HCT116 (cell line): ENCODE data around the gene AR. TPM values are rescaled to one million over a fixed set of nuclear protein-coding genes. Genes with fewer than 3 reads are reported as not detected.

ENCODE experiments used
- ATAC-seq: fragments of 200-7000 bp; cut with Tn5 transposase; 2 replicates; pipeline ENCODE4 v1.9.1; 2020; ENCODE audit warnings: mild to moderate bottlenecking, moderate library complexity
- Bru-seq: library from RNA; stranded (reverse); fragments of 400-500 nt; gene quantifications from one replicate; lab custom pipeline; 2021; lab: Mats Ljungman, UMichigan
- BruChase-seq, 2 experiments: library from RNA; stranded (reverse); fragments of 400-500 nt; gene quantifications; one replicate each; lab custom pipeline; 2021; lab: Mats Ljungman, UMichigan
- BruUV-seq: library from RNA; stranded (reverse); fragments of 400-500 nt; replicated peaks from 2 replicates; lab custom pipeline; 2021; lab: Mats Ljungman, UMichigan
- CTCF ChIA-PET: fragments of 300-600 bp; sonication (Branson Sonifier 250); formaldehyde crosslinking; loops from one replicate; lab custom pipeline; 2021; ENCODE audit warnings: antibody characterized with exemption; lab: Charles Lee
- POLR2A ChIA-PET: fragments of 300-600, 350-600 bp; sonication (Branson Sonifier 250); formaldehyde crosslinking; loops from one replicate; lab custom pipeline; 2021; ENCODE audit warnings: antibody characterized with exemption; lab: Charles Lee
- RAD21 ChIA-PET, 2 experiments: fragments of 300-600 bp; sonication (Branson Sonifier 250); formaldehyde crosslinking; loops; one replicate each; lab custom pipeline; 2023; ENCODE audit warnings: low total read pairs in 2 of 2; ENCODE audit not compliant: uncharacterized antibody in 2 of 2, unreplicated experiment in 2 of 2, low non-redundant PET in 1 of 2; lab: Charles Lee
- DNase-seq: peaks from one replicate; pipeline ENCODE4 v3.0.0-alpha.2; 2010; ENCODE audit warnings: low read depth, low spot score
- H2AFZ ChIP-seq: fragments of 200-600 bp; shearing (Covaris generic), sonication (generic); 2 replicates; pipeline ENCODE4 v1.6.1; 2017; ENCODE audit warnings: low read depth, mixed run types, mixed read lengths, antibody characterized with exemption, low read length; ENCODE audit not compliant: poor library complexity, severe bottlenecking
- H3K27ac ChIP-seq: 2 replicates; pipeline ENCODE4 v1.5.1; 2012; ENCODE audit warnings: low read depth, low read length
- H3K27me3 ChIP-seq: fragments of 200-600 bp; sonication (generic); 2 replicates; pipeline ENCODE4 v1.6.1; 2016; ENCODE audit warnings: mixed run types, low read length, mixed read lengths; ENCODE audit not compliant: insufficient read depth
- H3K36me3 ChIP-seq, 2 experiments: fragments of 200-500 bp in 1 of 2; fragments of 200-600 bp in 1 of 2; sonication (Bioruptor generic) in 1 of 2; sonication (generic) in 1 of 2; 2 replicates each; pipeline versions ENCODE4 v1.5.1 to v1.6.1; 2014 to 2016; ENCODE audit warnings: low read length in 2 of 2, inconsistent platforms in 1 of 2, mixed read lengths in 1 of 2, mixed run types in 1 of 2; ENCODE audit not compliant: insufficient read depth in 2 of 2, control insufficient read depth in 1 of 2
- H3K4me1 ChIP-seq, 2 experiments: fragments of 200-600 bp in 1 of 2; sonication (generic) in 1 of 2; 2 replicates each; pipeline versions ENCODE4 v1.5.1 to v1.6.1; 2012 to 2017; ENCODE audit warnings: low read length in 2 of 2, inconsistent platforms in 1 of 2, mild to moderate bottlenecking in 1 of 2, mixed read lengths in 1 of 2, mixed run types in 1 of 2, moderate library complexity in 1 of 2; ENCODE audit not compliant: insufficient read depth in 2 of 2, control insufficient read depth in 1 of 2
- H3K4me2 ChIP-seq: fragments of 200-600 bp; sonication (generic); 2 replicates; pipeline ENCODE4 v1.6.1; 2017; ENCODE audit warnings: mixed run types, low read length, mixed read lengths
- H3K4me3 ChIP-seq, 2 experiments: fragments of 200-600 bp in 1 of 2; sonication (generic) in 1 of 2; replicated peaks in 1 of 2; 2 replicates each; pipeline ENCODE4 v1.5.1; 2011 to 2016; ENCODE audit warnings: low read length in 2 of 2, control low read depth in 1 of 2, low read depth in 1 of 2, mild to moderate bottlenecking in 1 of 2, mixed read lengths in 1 of 2, mixed run types in 1 of 2
- H3K79me2 ChIP-seq: fragments of 200-600 bp; sonication (generic); 2 replicates; pipeline ENCODE4 v1.6.1; 2017; ENCODE audit warnings: mild to moderate bottlenecking, mixed run types, low read length, moderate library complexity, mixed read lengths; ENCODE audit not compliant: insufficient read depth
- H3K9ac ChIP-seq: fragments of 200-600 bp; sonication (generic); 2 replicates; pipeline ENCODE4 v1.6.1; 2016; ENCODE audit warnings: low read length, mixed read lengths
- H3K9me2 ChIP-seq: fragments of 200-600 bp; sonication (generic), shearing (Covaris generic); 2 replicates; pipeline ENCODE4 v1.6.1; 2017; ENCODE audit warnings: mixed run types, mild to moderate bottlenecking, moderate library complexity; ENCODE audit not compliant: insufficient read depth
- H3K9me3 ChIP-seq, 2 experiments: fragments of 200-500 bp in 1 of 2; fragments of 200-600 bp in 1 of 2; sonication (Bioruptor generic) in 1 of 2; sonication (generic) in 1 of 2; 2 replicates each; pipeline ENCODE4 v1.6.1; 2014 to 2017; ENCODE audit warnings: low read length in 2 of 2, mixed read lengths in 2 of 2, inconsistent platforms in 1 of 2, low read depth in 1 of 2, mild to moderate bottlenecking in 1 of 2, mixed run types in 1 of 2, moderate library complexity in 1 of 2; ENCODE audit not compliant: control insufficient read depth in 1 of 2, insufficient read depth in 1 of 2
- H4K20me1 ChIP-seq: fragments of 200-600 bp; sonication (generic), shearing (Covaris generic); 2 replicates; pipeline ENCODE4 v1.6.1; 2017; ENCODE audit warnings: mixed run types, mild to moderate bottlenecking, moderate library complexity; ENCODE audit not compliant: insufficient read depth
- ATF3 ChIP-seq: IDR thresholded peaks from 2 replicates; pipeline ENCODE4 v1.6.1; 2012
- CEBPB ChIP-seq: IDR thresholded peaks from 2 replicates; pipeline ENCODE4 v1.6.1; 2012; ENCODE audit warnings: low read depth
- CTCF ChIP-seq, 3 experiments: fragments of 200-600 bp in 1 of 3; sonication (generic) in 1 of 3; IDR thresholded peaks in 2 of 3; conservative IDR thresholded peaks in 1 of 3; 2 replicates each; pipeline ENCODE4 v1.5.1; 2012 to 2017; ENCODE audit warnings: low read depth in 2 of 3, low read length in 2 of 3, antibody characterized with exemption in 1 of 3, borderline replicate concordance in 1 of 3, control low read depth in 1 of 3, mild to moderate bottlenecking in 1 of 3, mixed read lengths in 1 of 3, mixed run types in 1 of 3, moderate library complexity in 1 of 3; ENCODE audit not compliant: insufficient read depth in 1 of 3
- ELF1 ChIP-seq: IDR thresholded peaks from 2 replicates; pipeline ENCODE4 v1.6.1; 2012; ENCODE audit warnings: low read depth, borderline replicate concordance
- EZH2phosphoT487 ChIP-seq: fragments of 200-600 bp; IDR thresholded peaks from 2 replicates; pipeline ENCODE4 v1.6.1; 2018; ENCODE audit warnings: antibody characterized with exemption, borderline replicate concordance
- FOSL1 ChIP-seq: IDR thresholded peaks from 2 replicates; pipeline ENCODE4 v1.6.1; 2012; ENCODE audit warnings: low read depth
- JUND ChIP-seq: IDR thresholded peaks from 2 replicates; pipeline ENCODE4 v1.6.1; 2012
- POLR2A ChIP-seq: IDR thresholded peaks from 2 replicates; pipeline ENCODE4 v1.7.0; 2011; ENCODE audit warnings: borderline replicate concordance; ENCODE audit not compliant: insufficient read depth, insufficient read length; ENCODE audit errors: extremely low read depth
- POLR2AphosphoS5 ChIP-seq: IDR thresholded peaks from 2 replicates; pipeline ENCODE4 v1.6.1; 2011; ENCODE audit warnings: mild to moderate bottlenecking, low read depth, low read length, moderate library complexity
- REST ChIP-seq: IDR thresholded peaks from 2 replicates; pipeline ENCODE4 v1.6.1; 2012; ENCODE audit warnings: low read depth
- SIN3A ChIP-seq: IDR thresholded peaks from 2 replicates; pipeline ENCODE4 v1.6.1; 2012; ENCODE audit warnings: low read depth
- SP1 ChIP-seq: IDR thresholded peaks from 2 replicates; pipeline ENCODE4 v1.6.1; 2012; ENCODE audit warnings: low read depth
- SRF ChIP-seq: IDR thresholded peaks from 2 replicates; pipeline ENCODE4 v1.6.1; 2012; ENCODE audit warnings: low read depth
- YY1 ChIP-seq: IDR thresholded peaks from 2 replicates; pipeline ENCODE4 v1.6.1; 2011; ENCODE audit warnings: low read length, low read depth, moderate library complexity, mild to moderate bottlenecking; ENCODE audit not compliant: insufficient replicate concordance; ENCODE audit errors: extremely low read depth
- ZBTB33 ChIP-seq: IDR thresholded peaks from 2 replicates; pipeline ENCODE4 v1.6.1; 2011; ENCODE audit warnings: mild to moderate bottlenecking, low read length, moderate library complexity; ENCODE audit not compliant: insufficient replicate concordance; ENCODE audit errors: extremely low read depth
- ZFX ChIP-seq: fragments of 450-650 bp; IDR thresholded peaks from 2 replicates; pipeline ENCODE4 v1.6.1; 2017
- intact Hi-C: fragments of 100-400 bp; cut with micrococcal nuclease; formaldehyde crosslinking; loops from 2 replicates; pipeline ENCODE4 v1.10.0; 2022
- long read RNA-seq: library from polyadenylated mRNA; unstranded; transcript quantifications from one replicate; pipeline ENCODE4 v2.0.0, GENCODE V29; 2021; ENCODE audit not compliant: unreplicated experiment
- polyA plus RNA-seq: library from polyadenylated mRNA; unstranded; fragments of >200 nt; gene quantifications from 2 replicates; pipeline ENCODE4 v1.2.1, GENCODE V29; 2012; ENCODE audit warnings: missing spikeins
- total RNA-seq: library from RNA; stranded (reverse); gene quantifications from one replicate; pipeline ENCODE4 v1.2.1, GENCODE V29; 2021; ENCODE audit not compliant: unreplicated experiment

Gene AR
- total RNA-seq = 0.02 TPM
- polyA plus RNA-seq = not detected in 2 replicates
- Bru-seq, nascent RNA = percentile 8 among the genes with signal in this experiment
- percentile 11 among the genes with signal in this experiment for BruChase-seq, experiment 1, labeled RNA remaining after a 6-hour chase
- percentile 6 among the genes with signal in this experiment for BruChase-seq, experiment 2, labeled RNA remaining after a 2-hour chase
- long read RNA-seq = 0 reads

GRCh38 chrX:67543818-67544217 is at the start of gene AR:
Gene AR, plus strand, starts transcription at chrX:67544021. Its CDS starts 1,126 bp downstream, at chrX:67545147.
- Histone ChIP-seq H2AFZ (no peak within 1 kb of the TSS), H3K36me3 (no peaks in the 10 kb centered on the region), H3K4me2 (no peak within 1 kb of the TSS), H4K20me1 (no peaks in the 10 kb centered on the region), H3K27me3 (no peaks in the 10 kb centered on the region), H3K79me2 (no peaks in the 10 kb centered on the region), H3K9ac (no peak within 1 kb of the TSS), H3K27ac (no peak within 1 kb of the TSS), H3K9me3 (no peaks in the 10 kb centered on the region), H3K4me1 (no peaks in the 10 kb centered on the region), H3K9me2 (no peaks in the 10 kb centered on the region), H3K4me3 (no peak within 1 kb of the TSS)
- BruUV-seq = no TSS peak
- ChIA-PET RAD21 (no interaction called here), POLR2A (no interaction called here), CTCF (no interaction called here)
- DNase-seq (no peak), ATAC-seq (no peak)
- intact Hi-C loops = no loop called here
- TF ChIP-seq ELF1 (no peak), FOSL1 (no peak), SIN3A (no peak), REST (no peak), EZH2phosphoT487 (no peak), POLR2AphosphoS5 (no peak), ZBTB33 (no peak), CEBPB (no peak), YY1 (no peak), POLR2A (no peak), JUND (no peak), ZFX (no peak), CTCF (IDR thresholded peaks at IDR 0.05 in 2 of 3, conservative IDR thresholded peaks at IDR 0.05 in 1 of 3; ENCODE audit: borderline replicate concordance in 1 of 3, insufficient read depth in 1 of 3, low read depth in 2 of 3, low read length in 2 of 3) (no peak), ATF3 (no peak), SRF (no peak), SP1 (no peak)
